SU-DHL-6 (cell line): ENCODE data around the gene MYO10.

Experiments used
- H2AFZ ChIP-seq: fragments of 200-600 bp; sonication (generic); 2 replicates; pipeline ENCODE4 v1.6.1; 2014; ENCODE audit warnings: low read depth, mild to moderate bottlenecking, moderate library complexity, mixed read lengths, antibody characterized with exemption, low read length; ENCODE audit not compliant: severe bottlenecking
- H3F3A ChIP-seq: fragments of 200-600 bp; shearing (Covaris generic); 2 replicates; pipeline ENCODE4 v1.6.0; 2016; ENCODE audit warnings: antibody characterized with exemption, mild to moderate bottlenecking; ENCODE audit not compliant: insufficient read depth
- H3K27ac ChIP-seq: fragments of 200-600 bp; sonication (generic); 2 replicates; pipeline ENCODE4 v1.5.1; 2016; ENCODE audit warnings: low read depth, mild to moderate bottlenecking, low read length, moderate library complexity, mixed read lengths
- H3K27me3 ChIP-seq: fragments of 200-600 bp; sonication (generic), shearing (Covaris generic); 2 replicates; pipeline ENCODE4 v1.6.0; 2014; ENCODE audit warnings: mild to moderate bottlenecking, low read length
- H3K36me3 ChIP-seq: fragments of 200-600 bp; sonication (generic); 2 replicates; pipeline ENCODE4 v1.6.1; 2014; ENCODE audit warnings: mild to moderate bottlenecking, low read length, mixed read lengths
- H3K4me2 ChIP-seq: fragments of 300-600, 200-600 bp; shearing (Covaris generic), sonication (generic); 2 replicates; pipeline ENCODE4 v1.6.0; 2014; ENCODE audit warnings: low read length, low read depth, mild to moderate bottlenecking; ENCODE audit not compliant: poor library complexity, severe bottlenecking
- H3K4me3 ChIP-seq: fragments of 200-600 bp; sonication (generic); 2 replicates; pipeline ENCODE4 v1.5.1; 2014; ENCODE audit warnings: antibody characterized with exemption, low read length, mild to moderate bottlenecking, mixed read lengths; ENCODE audit not compliant: insufficient read depth, poor library complexity, severe bottlenecking
- H3K79me2 ChIP-seq: fragments of 200-600 bp; sonication (generic); 2 replicates; pipeline ENCODE4 v1.6.1; 2014; ENCODE audit warnings: mild to moderate bottlenecking, low read length, moderate library complexity; ENCODE audit not compliant: insufficient read depth
- H3K9ac ChIP-seq: fragments of 200-600 bp; sonication (generic); 2 replicates; pipeline ENCODE4 v1.7.0; 2014; ENCODE audit warnings: mild to moderate bottlenecking, low read length
- H3K9me2 ChIP-seq: fragments of 200-600 bp; sonication (generic); replicated peaks from 2 replicates; pipeline ENCODE4 v1.6.1; 2014; ENCODE audit warnings: low read length; ENCODE audit not compliant: insufficient read depth
- H3K9me3 ChIP-seq: fragments of 200-600 bp; sonication (generic); 2 replicates; pipeline ENCODE4 v1.6.1; 2014; ENCODE audit warnings: low read length, mixed read lengths; ENCODE audit not compliant: insufficient read depth
- H4K20me1 ChIP-seq: fragments of 200-600 bp; sonication (generic); 2 replicates; pipeline ENCODE4 v1.6.1; 2014; ENCODE audit warnings: low read depth, mild to moderate bottlenecking, antibody characterized with exemption, low read length, moderate library complexity, mixed read lengths
- CTCF ChIP-seq: fragments of 200-600 bp; sonication (generic); IDR thresholded peaks from one replicate; pipeline ENCODE4 v1.5.1; 2017; ENCODE audit warnings: antibody characterized with exemption, mild to moderate bottlenecking, low read length, moderate library complexity; ENCODE audit not compliant: insufficient read depth, poor library complexity, severe bottlenecking
- EZH2phosphoT487 ChIP-seq: fragments of 200-600 bp; sonication (generic), shearing (Covaris generic); conservative IDR thresholded peaks from 2 replicates; pipeline ENCODE4 v1.6.1; 2018; ENCODE audit warnings: mild to moderate bottlenecking, antibody characterized with exemption, low read length, moderate library complexity, mixed read lengths

The MYO10 gene

DNA sequence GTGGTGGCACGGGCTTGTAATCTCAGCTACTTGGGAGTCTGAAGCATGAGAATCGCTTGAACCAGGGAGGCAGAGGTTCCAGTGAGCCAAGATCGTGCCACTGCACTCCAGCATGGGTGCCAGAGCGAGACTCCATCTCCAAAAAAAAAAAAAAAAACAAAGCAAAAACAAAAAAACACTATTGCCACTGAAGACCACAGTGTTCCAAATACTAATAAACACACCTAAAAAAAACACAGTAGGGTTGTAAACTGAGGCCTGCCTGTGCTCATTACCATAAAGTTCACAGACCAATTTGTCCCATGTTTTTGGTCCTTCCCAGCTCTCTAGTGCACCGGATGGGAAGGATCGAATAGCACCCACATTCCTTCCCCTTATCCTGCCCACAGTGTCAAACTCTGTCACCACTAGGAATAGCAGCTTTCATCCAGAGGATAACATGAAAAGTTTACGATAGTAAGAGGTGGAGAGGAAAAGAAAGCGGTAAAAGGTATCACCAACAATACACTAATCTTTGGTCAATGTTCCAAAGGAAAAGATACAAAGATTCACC lies 49.2 kb downstream of the MYO10 start:
- Histone ChIP-seq H3K27ac (no peak overlapping the region), H4K20me1 (no peaks in the 10 kb centered on the region), H3K36me3 (no peaks in the 10 kb centered on the region), H3K9me3 (no peaks in the 10 kb centered on the region), H3K9me2 (no peaks in the 10 kb centered on the region), H3F3A (no peaks in the 10 kb centered on the region), H3K79me2 (no peaks in the 10 kb centered on the region), H3K4me3 (no peak overlapping the region), H3K27me3 (no peaks in the 10 kb centered on the region; the same call in 1 of the 2 replicates), H3K4me2 (no peak overlapping the region), H3K9ac (no peak overlapping the region), H2AFZ (no peak overlapping the region)
- no peak for TF ChIP-seq CTCF
- no peak for TF ChIP-seq EZH2phosphoT487

DNA sequence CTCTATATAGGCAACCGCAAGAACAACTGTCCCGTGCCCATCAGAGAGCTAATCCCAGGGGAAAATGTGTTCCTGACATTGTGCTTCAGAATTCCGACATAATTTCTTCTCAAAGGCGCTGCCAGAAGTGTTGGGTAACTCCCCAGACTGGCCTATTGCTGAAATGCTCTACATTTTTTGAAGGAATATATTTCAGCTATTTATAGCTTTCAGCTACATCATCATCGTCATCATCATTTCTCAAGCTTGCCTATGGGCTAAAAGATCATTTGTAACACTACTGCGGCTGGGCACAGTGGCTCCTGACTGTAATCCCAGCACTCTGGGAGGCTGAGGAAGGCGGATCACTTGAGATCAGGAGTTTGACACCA lies 49.7 kb downstream of the MYO10 start:
- no peaks in the 10 kb centered on the region for H3F3A ChIP-seq
- no peak for TF ChIP-seq EZH2phosphoT487
- TF ChIP-seq CTCF = no peak
- no peaks in the 10 kb centered on the region for H3K9me3 ChIP-seq
- H3K4me3 ChIP-seq = no peak overlapping the region
- H3K4me2 ChIP-seq = no peak overlapping the region
- no peak overlapping the region for H3K27ac ChIP-seq
- H3K9ac ChIP-seq = no peak overlapping the region
- no peaks in the 10 kb centered on the region for H3K9me2 ChIP-seq
- no peaks in the 10 kb centered on the region; the same call in 1 of the 2 replicates for H3K27me3 ChIP-seq
- H4K20me1 ChIP-seq = no peaks in the 10 kb centered on the region
- H2AFZ ChIP-seq = no peak overlapping the region
- H3K36me3 ChIP-seq = no peaks in the 10 kb centered on the region
- no peaks in the 10 kb centered on the region for H3K79me2 ChIP-seq

DNA sequence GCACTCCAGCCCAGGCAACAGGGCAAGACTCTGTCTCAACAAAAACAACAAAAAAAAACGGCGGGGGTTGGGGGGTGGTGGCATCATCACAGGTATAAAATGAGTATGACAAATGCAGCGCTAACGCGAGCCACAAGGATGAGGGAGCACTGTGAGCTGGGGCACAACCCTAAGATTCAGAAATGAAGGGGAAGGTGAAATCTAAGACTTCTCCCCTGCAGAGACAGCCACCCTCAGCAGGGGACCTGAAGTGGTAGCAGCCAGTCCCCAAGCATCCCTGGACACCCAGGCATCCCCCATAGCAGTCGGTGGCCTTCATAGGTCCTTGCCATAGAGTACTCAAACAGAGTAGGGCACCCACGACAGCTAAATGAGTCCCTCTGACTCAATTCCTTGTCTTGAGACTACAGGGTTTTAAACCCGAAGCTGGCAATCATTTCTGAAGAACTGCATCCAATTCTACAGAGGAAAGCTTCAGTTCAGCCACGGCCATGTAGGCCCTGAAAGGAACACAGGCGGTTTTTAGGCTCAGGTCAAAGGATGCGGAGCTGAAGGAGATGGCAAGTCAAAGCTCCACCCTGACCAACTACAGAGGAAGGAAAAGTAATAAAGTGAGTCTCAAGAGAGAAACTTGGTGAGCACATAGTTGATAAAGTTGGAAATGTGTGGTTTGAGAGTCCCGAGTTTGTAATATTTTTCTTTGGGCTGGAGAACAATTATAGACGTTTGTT lies 50.3 kb downstream of the MYO10 start:
- TF ChIP-seq EZH2phosphoT487 (no peak), CTCF (no peak)
- no peak overlapping the region for H3K4me3 ChIP-seq
- no peaks in the 10 kb centered on the region for H3F3A ChIP-seq
- no peaks in the 10 kb centered on the region for H4K20me1 ChIP-seq
- no peaks in the 10 kb centered on the region for H3K9me3 ChIP-seq
- H3K36me3 ChIP-seq = no peaks in the 10 kb centered on the region
- no peaks in the 10 kb centered on the region; the same call in 1 of the 2 replicates for H3K27me3 ChIP-seq
- H3K79me2 ChIP-seq = no peaks in the 10 kb centered on the region
- H3K4me2 ChIP-seq = no peak overlapping the region
- H3K27ac ChIP-seq = no peak overlapping the region
- H3K9ac ChIP-seq = no peak overlapping the region
- no peaks in the 10 kb centered on the region for H3K9me2 ChIP-seq
- no peak overlapping the region for H2AFZ ChIP-seq
